Stimulated activated CD8-positive, alpha-beta memory T cell treated with anti-CD3 and anti-CD28 coated beads, Interleukin-4, amount 100 ng/mL, for 24 hours (primary cell): Measurements from ENCODE around the gene TMEM255B.

ENCODE experiments used
- DNase-seq: peaks from one replicate; pipeline ENCODE4 v3.0.0-alpha.2; 2020; ENCODE audit warnings: low read depth

The TMEM255B gene

GRCh38 chr13:113768018-113768905 is 9.2 kb downstream of the TMEM255B start:
- no peak for DNase-seq

DNA sequence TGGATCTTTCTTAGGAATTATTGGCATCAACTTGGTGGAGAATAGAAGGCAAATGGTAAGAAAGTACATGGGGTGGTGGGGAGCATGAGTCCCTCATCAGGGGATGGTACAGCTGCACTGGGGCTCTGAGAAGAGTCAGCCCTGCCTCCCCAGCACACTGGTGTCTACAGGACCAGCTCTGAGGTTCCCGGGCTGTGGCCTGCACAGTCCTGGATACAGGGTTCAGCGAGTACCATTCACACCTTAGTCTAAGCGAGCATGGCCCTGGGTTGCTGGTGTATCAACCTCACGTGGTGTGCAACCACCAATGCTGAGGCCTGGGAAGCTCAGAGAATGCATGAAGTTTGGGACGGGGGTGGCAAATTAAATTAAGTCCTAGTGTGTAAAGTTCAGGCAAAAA is 10.1 kb downstream of the TMEM255B start:
- DNase-seq, result no peak

DNA sequence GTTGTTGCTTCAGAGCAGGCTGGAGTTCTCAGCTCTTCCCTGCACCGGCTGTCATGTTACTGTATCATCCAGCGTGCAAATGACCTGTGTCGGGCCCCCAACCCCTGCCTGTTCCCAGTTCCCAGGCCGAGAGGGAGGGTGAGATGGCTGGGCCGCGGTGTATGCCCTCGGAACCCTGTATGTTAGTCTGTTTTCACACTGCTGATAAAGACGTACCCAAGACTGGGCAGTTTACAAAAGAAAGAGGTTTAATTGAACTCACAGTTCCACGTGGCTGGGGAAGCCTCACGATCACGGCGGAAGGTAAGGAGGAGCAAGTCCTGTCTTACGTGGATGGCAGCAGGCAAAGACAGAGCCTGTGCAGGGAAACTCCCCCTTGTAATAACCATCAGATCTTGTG is 10.9 kb downstream of the TMEM255B start:
- DNase-seq, result no peak

DNA sequence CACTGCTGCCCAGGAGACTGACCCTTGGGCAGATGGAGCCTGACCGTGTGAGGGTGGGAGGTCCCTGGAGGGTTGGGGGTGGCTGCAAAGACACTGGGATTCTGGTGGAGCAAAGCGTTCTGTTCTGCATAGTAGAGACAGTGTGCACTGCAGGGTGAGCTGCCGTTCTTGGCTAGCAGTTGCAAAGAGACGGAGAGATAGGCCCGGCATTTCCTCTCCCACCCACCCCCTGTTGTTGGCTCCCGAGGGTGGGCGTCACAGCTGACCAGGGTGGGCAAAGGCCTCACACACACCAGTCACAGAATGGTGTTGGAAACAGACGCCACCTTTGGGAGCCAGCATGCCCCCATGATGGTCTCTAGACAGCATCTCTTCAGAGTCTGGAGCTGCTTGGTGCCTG is 11.4 kb downstream of the TMEM255B start:
- no peak for DNase-seq

GRCh38 chr13:113770937-113771336 is 11.9 kb downstream of the TMEM255B start:
- DNase-seq, result no peak

GRCh38 chr13:113771709-113772331 is 12.8 kb downstream of the TMEM255B start:
- DNase-seq, result no peak

DNA sequence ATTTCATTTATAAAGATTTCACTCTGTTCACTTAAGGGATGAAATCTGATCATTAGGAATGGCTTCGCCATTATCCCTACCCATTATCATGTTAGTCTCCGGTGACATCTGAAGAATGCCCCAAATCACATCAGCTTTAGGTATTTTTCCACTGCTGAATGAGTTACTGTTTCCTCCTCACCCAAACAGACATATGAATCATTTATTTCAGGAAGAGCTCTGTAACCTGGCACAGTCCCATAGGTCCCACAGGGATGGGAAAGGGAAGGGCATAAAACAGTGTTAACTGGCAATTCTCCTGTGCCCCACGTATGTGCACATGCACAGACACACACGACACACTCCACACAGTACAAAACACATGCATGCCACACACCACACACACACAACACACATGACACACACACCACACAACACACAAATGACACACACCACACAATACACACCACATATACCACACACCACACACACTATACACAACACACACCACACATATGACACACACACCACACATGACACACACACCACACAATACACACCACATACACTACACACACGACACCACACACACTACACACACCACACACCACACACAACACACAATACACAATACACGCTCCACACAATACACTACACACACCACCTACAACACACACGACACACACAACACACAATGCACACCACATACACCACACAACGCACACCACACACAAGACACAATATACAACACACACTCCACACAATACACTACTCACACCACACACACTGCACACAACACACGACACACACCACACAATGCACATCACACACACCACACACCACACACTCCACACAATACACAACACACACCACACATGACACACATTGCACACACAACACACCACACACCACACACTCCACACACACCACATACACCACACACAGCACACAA is 15.4 kb downstream of the TMEM255B start:
- DNase-seq, result no peak

- no peak for DNase-seq
Observed at GRCh38 chr13:113775451-113776145, 16.6 kb downstream of the TMEM255B start.

- no peak for DNase-seq
Observed at GRCh38 chr13:113776231-113777125, 17.5 kb downstream of the TMEM255B start.

GRCh38 chr13:113777311-113778260 is 18.6 kb downstream of the TMEM255B start:
- DNase-seq, result no peak

DNA sequence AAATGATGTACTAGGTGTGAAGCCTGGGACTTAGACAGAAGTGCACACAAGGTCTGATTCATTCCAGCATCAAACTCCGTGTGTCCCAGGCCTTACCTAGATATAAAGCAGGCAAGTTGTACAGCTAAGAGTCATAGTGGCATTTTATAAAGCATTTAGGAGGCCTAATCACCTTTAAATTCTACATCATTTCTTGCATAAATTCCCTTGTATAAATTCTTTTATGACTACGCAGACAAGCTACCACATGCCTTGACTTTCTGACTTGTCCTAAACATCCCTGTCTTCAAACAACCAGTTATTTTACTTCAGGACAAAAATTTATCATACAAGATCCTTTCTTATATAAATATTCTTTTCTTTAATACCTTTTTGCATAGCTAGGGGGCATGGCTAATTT is 22.5 kb downstream of the TMEM255B start:
- no peak for DNase-seq

DNA sequence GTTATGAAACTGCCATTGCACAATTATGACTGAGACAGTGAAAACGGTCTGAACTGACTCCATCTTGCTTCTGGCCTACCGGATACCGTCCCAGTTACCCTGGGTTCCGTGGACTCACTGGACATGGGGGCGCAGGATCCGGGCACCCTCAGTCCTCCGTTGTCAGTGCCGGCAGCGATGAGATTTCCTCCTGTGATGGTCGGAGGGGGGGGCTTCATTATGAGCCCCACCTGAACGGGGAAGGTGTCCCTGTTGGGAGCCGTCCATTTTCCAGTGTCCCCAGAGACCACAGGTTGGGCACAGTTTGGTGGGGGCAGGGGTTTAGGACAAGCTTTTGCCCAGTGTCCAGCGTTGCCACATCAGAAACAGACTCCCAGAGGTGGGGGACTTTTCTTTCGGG is 23.4 kb downstream of the TMEM255B start:
- no peak for DNase-seq

- no peak for DNase-seq
Observed at GRCh38 chr13:113783200-113783881, 24.3 kb downstream of the TMEM255B start.

- DNase-seq, result no peak
Observed at GRCh38 chr13:113783966-113784644, 25.1 kb downstream of the TMEM255B start.

DNA sequence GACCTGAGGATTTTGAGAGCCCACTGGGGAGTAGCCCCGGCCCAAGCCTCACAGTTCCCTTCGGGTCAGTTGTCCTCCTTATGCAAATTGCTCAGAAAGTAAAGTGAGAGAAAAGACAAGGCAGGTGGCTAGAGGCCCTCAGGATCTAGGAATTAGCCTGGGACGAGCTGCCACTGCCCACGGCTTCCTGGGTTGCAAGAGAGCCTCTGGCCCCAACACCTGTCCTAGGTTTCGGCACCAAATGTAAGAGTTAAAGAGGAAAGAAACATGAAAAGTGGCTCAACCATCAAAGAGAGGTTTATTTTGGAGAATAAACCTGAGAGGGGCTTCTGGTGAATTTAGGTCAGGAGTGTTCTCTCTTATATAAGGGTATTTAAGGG is 25.6 kb downstream of the TMEM255B start:
- DNase-seq, result no peak

DNA sequence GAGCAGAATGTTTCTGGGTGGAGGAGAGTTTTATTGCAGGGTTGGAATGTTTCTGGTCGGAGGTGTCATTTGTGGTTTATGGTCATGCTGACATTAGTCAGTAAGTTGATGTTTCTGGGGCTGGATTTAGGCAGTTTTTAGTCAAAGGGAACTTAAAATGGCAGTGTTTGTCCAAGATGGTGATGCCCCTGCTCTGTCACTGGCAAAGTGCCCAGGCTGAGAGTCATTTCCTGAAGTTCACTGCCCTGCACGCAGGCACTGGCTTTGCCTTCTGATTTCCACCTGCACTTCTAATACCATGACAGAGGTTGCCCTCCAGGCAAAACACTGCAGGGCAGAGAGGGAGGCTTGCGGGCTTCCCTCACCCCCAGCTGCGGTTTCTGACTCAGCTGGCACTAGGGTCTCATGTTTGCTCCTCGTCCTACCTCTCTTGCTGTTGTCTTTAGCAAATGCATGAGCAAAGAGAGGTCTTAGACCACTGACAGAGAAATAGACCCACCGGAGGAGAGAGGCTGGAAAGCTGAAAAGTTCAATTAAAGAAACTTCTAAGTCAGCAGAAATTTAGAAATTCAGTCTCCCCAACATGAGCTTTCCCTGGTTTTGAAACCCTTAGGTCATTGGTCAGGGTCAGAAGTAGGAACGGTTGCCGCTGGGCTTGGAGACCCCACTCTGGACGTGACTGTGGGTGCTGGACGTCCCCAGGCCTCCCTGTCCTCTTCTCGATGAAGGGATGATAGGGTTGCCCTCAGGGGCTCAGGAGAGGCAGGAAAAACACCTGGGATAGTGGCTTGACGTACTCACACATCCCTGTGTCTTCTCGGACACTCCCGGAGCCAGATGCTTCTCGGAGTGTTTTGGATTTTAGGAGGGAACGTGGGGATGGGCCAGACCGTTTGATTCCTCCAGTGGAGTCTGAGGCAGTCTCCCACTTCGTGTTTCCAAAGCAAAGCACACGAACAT is 26.3 kb downstream of the TMEM255B start:
- no peak for DNase-seq

DNA sequence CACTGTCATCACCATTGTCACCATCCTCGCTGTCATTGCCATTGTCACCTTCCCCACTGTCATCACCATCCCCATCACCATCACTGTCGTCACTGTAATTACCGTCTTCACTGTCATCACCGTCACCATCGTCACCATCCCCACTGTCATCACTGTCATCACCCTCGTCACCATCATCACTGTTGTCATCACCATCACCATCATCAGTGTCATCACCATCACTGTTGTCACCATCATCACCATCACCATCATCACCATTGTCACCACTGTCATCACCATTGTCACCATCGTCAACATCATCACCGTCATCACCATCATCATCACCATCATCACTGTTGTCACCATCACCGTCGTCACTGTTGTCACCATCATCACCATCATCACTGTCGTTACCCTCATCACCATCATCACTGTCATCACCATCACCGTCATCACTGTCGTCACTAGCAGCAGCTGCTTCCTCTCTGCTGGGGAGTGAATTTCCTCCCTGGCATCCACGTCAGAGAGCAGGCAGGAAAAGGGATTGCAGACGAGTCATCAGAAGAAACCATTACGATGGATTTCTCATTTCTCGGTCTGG is 27.3 kb downstream of the TMEM255B start:
- no peak for DNase-seq
